VCaP (cell line): Measurements from ENCODE around the gene PLXNC1.

Source experiments
- H3K27ac ChIP-seq: fragments of 450-650 bp; 2 replicates; pipeline ENCODE4 v1.5.1; 2017
- CTCF ChIP-seq: fragments of 450-650 bp; conservative IDR thresholded peaks from 2 replicates; pipeline ENCODE4 v1.5.1; 2017; ENCODE audit warnings: mild to moderate bottlenecking, moderate library complexity

Gene PLXNC1

GRCh38 chr12:94135896-94136295 lies 12.5 kb upstream of the PLXNC1 start:
- TF ChIP-seq CTCF = no peak
- H3K27ac ChIP-seq = no peak overlapping the region

- no peak for TF ChIP-seq CTCF
- no peak overlapping the region for H3K27ac ChIP-seq
Measured at GRCh38 chr12:94139816-94140215, 8.6 kb upstream of the PLXNC1 start.

- no peak for TF ChIP-seq CTCF
- no peak overlapping the region for H3K27ac ChIP-seq
Measured at GRCh38 chr12:94140556-94140955, 7.8 kb upstream of the PLXNC1 start.

GRCh38 chr12:94141004-94141764 lies 7.2 kb upstream of the PLXNC1 start:
- no peak for TF ChIP-seq CTCF
- no peak overlapping the region for H3K27ac ChIP-seq

- H3K27ac ChIP-seq = no peak overlapping the region
- TF ChIP-seq CTCF = no peak
Measured at GRCh38 chr12:94141892-94142291, 6.5 kb upstream of the PLXNC1 start.

GRCh38 chr12:94143438-94143837 lies 4.9 kb upstream of the PLXNC1 start:
- H3K27ac ChIP-seq = no peak overlapping the region
- no peak for TF ChIP-seq CTCF

- TF ChIP-seq CTCF = no peak
- H3K27ac ChIP-seq = no peak overlapping the region
Measured at GRCh38 chr12:94143951-94144350, 4.4 kb upstream of the PLXNC1 start.
